ENCODE measurements around the gene ROBO1. TPM values are rescaled to one million over a fixed set of nuclear protein-coding genes. Genes with fewer than 3 reads are reported as not detected.

ROBO1 gene
- total RNA-seq, 2 donors from 2014 or later: 3.0 to 6.7 TPM

DNA sequence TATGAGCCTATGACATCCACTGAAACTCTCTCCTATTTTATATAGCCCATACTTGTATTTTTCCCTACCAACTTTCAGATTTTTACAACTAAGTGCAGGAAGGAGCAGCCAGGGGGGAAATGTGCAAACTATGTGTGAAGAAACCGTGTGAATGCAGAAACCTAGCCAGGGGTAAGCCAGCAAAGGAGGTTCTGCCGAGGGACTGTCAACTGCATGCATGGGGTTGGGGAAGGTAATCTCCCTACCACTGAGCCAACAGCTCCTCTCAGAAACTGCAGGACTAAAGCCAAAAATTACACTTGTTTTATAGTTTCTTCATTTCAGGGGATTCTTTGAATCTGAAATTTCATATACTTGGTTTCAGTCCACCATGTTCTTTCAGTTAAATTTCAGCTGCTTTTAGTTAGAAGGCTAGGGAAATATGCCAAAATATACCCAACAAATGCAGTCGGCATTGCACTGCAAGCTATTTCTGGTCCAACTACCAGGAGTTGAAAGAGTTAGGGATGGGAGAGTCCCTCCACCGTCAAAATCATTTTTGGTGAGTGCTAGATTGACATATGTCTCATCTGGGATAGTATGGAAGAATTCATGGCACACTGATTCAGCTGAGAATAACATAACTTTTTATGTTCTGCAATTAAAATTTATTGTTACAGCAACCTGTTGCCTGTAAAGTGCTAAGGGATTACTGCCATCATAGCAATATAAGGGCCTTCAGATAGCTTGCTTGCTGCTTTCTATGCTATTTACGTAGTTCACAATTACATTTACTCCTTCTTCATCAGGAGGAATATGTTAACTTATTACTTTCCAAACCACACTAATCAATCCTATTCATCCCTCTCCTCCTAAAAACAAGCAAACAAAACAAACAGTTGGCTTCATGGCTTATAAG, 904.2 kb downstream of the ROBO1 start:
- no peak overlapping the region for H3K27ac Mint-ChIP-seq
- no peaks in the 10 kb centered on the region for H3K4me1 Mint-ChIP-seq (ENCODE audit: low read depth)
- ATAC-seq (replicated peaks in 1 of 2) (no peak), DNase-seq (no peak)
- H3K9me3 Mint-ChIP-seq: peaks cover 13% of the 10 kb centered on the region in 2 donors
- no peak overlapping the region for H3K4me3 Mint-ChIP-seq
- H3K27me3 Mint-ChIP-seq (ENCODE audit: low read depth): no peaks in the 10 kb centered on the region
- peaks cover 0 to 2% of the 10 kb centered on the region in 2 donors for H3K36me3 Mint-ChIP-seq (ENCODE audit: insufficient read depth in 2 of 2)

DNA sequence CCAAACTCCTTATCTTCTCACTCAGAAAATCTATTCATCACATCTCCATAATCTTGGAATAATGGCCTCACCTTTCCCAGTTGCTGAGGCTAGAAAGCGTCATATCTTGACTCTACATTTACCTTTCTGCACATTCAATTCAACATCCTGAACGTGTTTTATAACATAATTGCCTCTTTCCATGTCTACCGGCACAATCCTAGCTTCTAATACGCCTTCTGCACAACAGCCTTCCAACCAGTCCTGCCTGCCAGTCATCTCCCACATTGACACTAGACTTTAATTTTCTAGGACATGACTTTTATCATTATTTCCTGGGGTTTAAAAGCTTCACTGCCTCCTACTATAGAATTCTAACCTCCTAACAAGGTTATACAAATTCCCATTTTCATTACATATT, 906.6 kb downstream of the ROBO1 start:
- H3K27ac Mint-ChIP-seq: no peak overlapping the region
- H3K36me3 Mint-ChIP-seq (ENCODE audit: insufficient read depth in 2 of 2): peaks cover 0 to 2% of the 10 kb centered on the region in 2 donors
- H3K9me3 Mint-ChIP-seq: peaks cover 13% of the 10 kb centered on the region in 2 donors
- H3K27me3 Mint-ChIP-seq (ENCODE audit: low read depth): no peaks in the 10 kb centered on the region
- H3K4me3 Mint-ChIP-seq: no peak overlapping the region
- DNase-seq (no peak), ATAC-seq (replicated peaks in 1 of 2) (no peak)
- H3K4me1 Mint-ChIP-seq (ENCODE audit: low read depth): no peaks in the 10 kb centered on the region

- Mint-ChIP-seq H3K36me3 (ENCODE audit: insufficient read depth in 2 of 2) (peaks cover 0 to 2% of the 10 kb centered on the region in 2 donors), H3K9me3 (peaks cover 13% of the 10 kb centered on the region in 2 donors), H3K4me3 (no peak overlapping the region), H3K4me1 (ENCODE audit: low read depth) (no peaks in the 10 kb centered on the region), H3K27me3 (ENCODE audit: low read depth) (no peaks in the 10 kb centered on the region), H3K27ac (no peak overlapping the region)
- ATAC-seq (replicated peaks in 1 of 2) (no peak), DNase-seq (no peak)
Observed at GRCh38 chr3:78860567-78860966, 907.2 kb downstream of the ROBO1 start.

DNA sequence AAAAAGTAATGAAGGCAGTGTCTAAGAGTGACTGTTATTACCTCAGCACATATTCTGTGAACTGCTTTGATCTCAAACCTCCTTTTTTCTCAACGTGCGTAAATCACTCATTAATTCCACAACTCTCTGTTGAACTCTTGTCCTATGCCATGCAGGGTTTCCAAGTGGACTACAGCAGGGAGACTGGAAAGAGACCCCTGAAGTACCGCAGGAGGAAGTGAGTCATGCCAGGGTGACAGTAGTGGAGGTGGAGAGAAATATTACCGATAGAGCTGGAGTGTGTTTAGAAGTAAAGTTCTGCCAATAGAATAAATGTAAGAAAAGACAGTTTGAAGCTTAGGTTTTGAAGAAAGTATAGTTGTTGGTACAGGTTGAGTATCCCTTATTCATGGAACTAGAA, 908.9 kb downstream of the ROBO1 start:
- ATAC-seq (replicated peaks in 1 of 2) (no peak), DNase-seq (no peak)
- H3K4me1 Mint-ChIP-seq (ENCODE audit: low read depth): no peaks in the 10 kb centered on the region
- H3K27me3 Mint-ChIP-seq (ENCODE audit: low read depth): no peaks in the 10 kb centered on the region
- peaks cover 0 to 2% of the 10 kb centered on the region in 2 donors for H3K36me3 Mint-ChIP-seq (ENCODE audit: insufficient read depth in 2 of 2)
- H3K27ac Mint-ChIP-seq: no peak overlapping the region
- H3K4me3 Mint-ChIP-seq: no peak overlapping the region
- H3K9me3 Mint-ChIP-seq: peaks cover 13% of the 10 kb centered on the region in 2 donors

DNA sequence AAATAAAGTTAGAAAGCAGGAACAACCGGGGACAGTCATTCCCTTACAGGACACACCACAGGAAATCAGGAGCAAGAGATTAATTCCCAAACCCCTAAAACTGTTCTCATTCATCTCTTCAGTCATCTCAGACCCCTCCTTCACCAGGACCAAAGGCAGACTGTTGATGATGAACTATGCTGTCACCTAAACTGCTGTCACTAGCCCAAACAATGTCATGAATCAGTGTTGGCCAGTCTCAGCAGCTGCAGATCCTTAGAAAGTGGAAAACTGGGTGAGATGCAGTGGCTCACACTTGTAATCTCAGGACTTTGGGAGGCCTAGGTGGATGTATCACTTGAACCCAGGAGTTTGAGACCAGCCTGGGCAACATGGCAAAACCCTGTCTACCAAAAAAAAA, 909.6 kb downstream of the ROBO1 start:
- no peaks in the 10 kb centered on the region for H3K27me3 Mint-ChIP-seq (ENCODE audit: low read depth)
- no peak overlapping the region for H3K4me3 Mint-ChIP-seq
- ATAC-seq (replicated peaks in 1 of 2) (no peak), DNase-seq (no peak)
- H3K4me1 Mint-ChIP-seq (ENCODE audit: low read depth): no peaks in the 10 kb centered on the region
- H3K36me3 Mint-ChIP-seq (ENCODE audit: insufficient read depth in 2 of 2): peaks cover 0 to 2% of the 10 kb centered on the region in 2 donors
- no peak overlapping the region for H3K27ac Mint-ChIP-seq
- H3K9me3 Mint-ChIP-seq: peaks cover 13% of the 10 kb centered on the region in 2 donors

DNA sequence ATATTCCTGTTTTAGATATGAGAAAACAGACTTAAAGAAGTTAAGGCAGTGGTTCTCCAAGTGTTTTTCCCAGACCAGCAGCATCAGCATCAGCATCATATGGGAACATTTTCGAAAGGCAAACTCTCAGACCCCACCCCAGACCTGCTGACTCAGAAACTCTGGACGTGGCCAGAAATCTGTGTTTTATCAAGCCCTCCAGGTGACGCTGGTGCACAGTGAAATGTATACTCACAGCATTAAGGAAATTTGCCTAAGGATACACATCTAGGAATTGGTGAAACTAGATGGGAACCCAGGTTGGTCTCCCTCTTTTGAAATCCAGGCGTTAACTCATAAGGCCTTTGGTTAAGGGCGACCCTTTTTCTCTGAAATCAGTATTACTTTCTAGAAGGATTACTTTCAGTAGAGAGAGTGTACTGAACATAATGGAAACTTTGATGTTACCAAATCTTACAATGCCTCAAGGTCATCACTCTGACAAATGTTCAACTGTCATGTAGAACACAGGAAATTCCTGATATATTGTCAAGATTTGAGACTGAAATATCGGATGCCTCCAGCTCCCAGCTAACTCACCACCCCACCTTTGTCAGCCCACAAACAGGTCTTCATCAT, 910.2 kb downstream of the ROBO1 start:
- Mint-ChIP-seq H3K36me3 (ENCODE audit: insufficient read depth in 2 of 2) (peaks cover 2 to 3% of the 10 kb centered on the region in 2 donors), H3K4me1 (ENCODE audit: low read depth) (no peaks in the 10 kb centered on the region), H3K27me3 (ENCODE audit: low read depth) (no peaks in the 10 kb centered on the region), H3K4me3 (no peak overlapping the region), H3K27ac (no peak overlapping the region), H3K9me3 (peaks cover 15% of the 10 kb centered on the region in 2 donors)
- DNase-seq (no peak), ATAC-seq (replicated peaks in 1 of 2) (no peak)

DNA sequence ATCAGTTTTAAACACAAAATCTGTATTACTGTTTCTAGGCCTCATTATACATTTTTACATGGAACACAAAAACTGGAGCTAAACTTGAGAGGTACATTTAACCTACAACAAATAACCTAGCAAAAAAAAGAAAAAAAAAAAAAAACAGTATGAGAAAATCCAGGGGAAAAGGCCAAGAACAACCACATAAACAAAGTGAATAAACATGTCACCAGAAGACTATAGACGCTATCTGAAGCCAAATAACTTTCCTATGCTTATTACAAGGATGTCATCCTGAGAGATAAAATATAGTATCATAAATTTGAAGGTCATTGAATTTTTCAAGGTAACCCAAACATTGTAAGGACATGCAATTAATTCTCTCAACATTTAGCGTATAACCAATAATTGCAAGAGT, 911.6 kb downstream of the ROBO1 start:
- Mint-ChIP-seq H3K27me3 (ENCODE audit: low read depth) (no peaks in the 10 kb centered on the region), H3K9me3 (peaks cover 13 to 14% of the 10 kb centered on the region in 2 donors), H3K4me3 (no peak overlapping the region), H3K4me1 (ENCODE audit: low read depth) (no peaks in the 10 kb centered on the region), H3K36me3 (ENCODE audit: insufficient read depth in 2 of 2) (peaks cover 2 to 3% of the 10 kb centered on the region in 2 donors), H3K27ac (no peak overlapping the region)
- ATAC-seq (replicated peaks in 1 of 2) (no peak), DNase-seq (no peak)

DNA sequence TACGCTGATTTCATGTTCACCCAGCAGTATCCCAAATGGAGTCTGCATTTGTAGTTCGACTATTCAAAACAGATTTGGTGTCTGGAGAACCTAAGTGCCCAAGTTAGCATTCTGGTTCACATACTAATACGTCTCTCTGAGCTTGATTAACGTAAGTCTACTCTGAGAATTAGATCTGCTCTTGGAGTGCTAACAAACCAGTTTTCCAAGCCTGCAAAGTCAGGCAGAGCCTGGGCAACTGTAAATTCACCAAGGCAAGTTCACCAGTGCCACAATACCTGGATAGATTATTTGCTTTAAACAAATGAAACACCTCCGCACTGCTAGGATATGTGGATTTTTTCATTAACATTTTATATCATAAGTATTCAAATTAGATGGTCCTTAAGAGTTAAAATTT, 912.6 kb downstream of the ROBO1 start:
- H3K36me3 Mint-ChIP-seq (ENCODE audit: insufficient read depth in 2 of 2): peaks cover 0 to 3% of the 10 kb centered on the region in 2 donors
- no peak overlapping the region for H3K27ac Mint-ChIP-seq
- DNase-seq: no peak
- peaks cover 9 to 10% of the 10 kb centered on the region in 2 donors for H3K9me3 Mint-ChIP-seq
- no peak for ATAC-seq (replicated peaks in 1 of 2)
- H3K4me1 Mint-ChIP-seq (ENCODE audit: low read depth): no peaks in the 10 kb centered on the region
- H3K27me3 Mint-ChIP-seq (ENCODE audit: low read depth): no peaks in the 10 kb centered on the region
- H3K4me3 Mint-ChIP-seq: no peak overlapping the region

- H3K4me1 Mint-ChIP-seq (ENCODE audit: low read depth): no peaks in the 10 kb centered on the region
- H3K9me3 Mint-ChIP-seq: peaks cover 9% of the 10 kb centered on the region in 2 donors
- ATAC-seq (replicated peaks in 1 of 2) (no peak), DNase-seq (no peak)
- no peak overlapping the region for H3K27ac Mint-ChIP-seq
- H3K36me3 Mint-ChIP-seq (ENCODE audit: insufficient read depth in 2 of 2): peaks cover 0 to 3% of the 10 kb centered on the region in 2 donors
- H3K4me3 Mint-ChIP-seq: no peak overlapping the region
- H3K27me3 Mint-ChIP-seq (ENCODE audit: low read depth): no peaks in the 10 kb centered on the region
Observed at GRCh38 chr3:78848392-78849288, 919.2 kb downstream of the ROBO1 start.

DNA sequence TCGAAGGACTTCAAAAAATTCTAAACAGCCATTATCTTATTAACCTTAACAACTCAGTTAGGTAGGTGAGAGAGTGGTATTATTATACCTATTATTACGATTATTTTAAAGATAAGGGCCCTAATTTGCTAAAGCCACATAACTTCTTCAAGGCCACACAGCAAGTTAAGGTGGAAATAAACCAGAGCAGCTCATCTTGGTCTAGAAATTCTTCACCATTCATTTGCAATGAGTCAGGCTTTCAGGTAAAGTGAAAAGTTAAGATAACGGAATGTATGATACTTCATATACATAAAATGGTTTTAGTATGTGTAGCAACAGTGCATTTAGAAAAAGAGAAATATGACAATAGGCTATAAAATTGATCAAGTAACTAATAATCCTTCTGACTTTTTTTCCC, 920.2 kb downstream of the ROBO1 start:
- no peak overlapping the region for H3K27ac Mint-ChIP-seq
- no peaks in the 10 kb centered on the region for H3K36me3 Mint-ChIP-seq (ENCODE audit: insufficient read depth in 2 of 2)
- H3K9me3 Mint-ChIP-seq: peaks cover 5 to 7% of the 10 kb centered on the region in 2 donors
- no peaks in the 10 kb centered on the region for H3K27me3 Mint-ChIP-seq (ENCODE audit: low read depth)
- DNase-seq: no peak
- no peak for ATAC-seq (replicated peaks in 1 of 2)
- H3K4me1 Mint-ChIP-seq (ENCODE audit: low read depth): no peaks in the 10 kb centered on the region
- no peak overlapping the region for H3K4me3 Mint-ChIP-seq

DNA sequence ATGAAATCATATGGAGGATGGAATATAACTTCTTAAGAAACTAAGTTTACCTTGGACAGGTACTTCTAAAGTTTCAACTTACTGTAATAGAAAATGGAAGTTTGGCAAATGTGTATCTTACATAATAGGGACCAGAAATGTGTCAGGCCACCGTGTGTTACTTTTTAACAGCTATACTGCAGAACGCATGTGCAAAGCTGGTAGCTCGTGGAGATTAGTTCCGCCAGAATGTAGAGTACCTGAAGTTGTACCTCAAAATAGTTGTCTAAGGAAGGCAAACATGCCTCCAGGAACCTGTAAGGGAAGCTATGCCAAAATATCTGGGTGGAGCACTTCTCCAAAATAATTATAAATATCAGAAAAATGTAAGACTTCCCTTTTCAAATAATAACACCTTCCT, 920.6 kb downstream of the ROBO1 start:
- no peaks in the 10 kb centered on the region for H3K27me3 Mint-ChIP-seq (ENCODE audit: low read depth)
- no peak for ATAC-seq (replicated peaks in 1 of 2)
- DNase-seq: no peak
- H3K4me1 Mint-ChIP-seq (ENCODE audit: low read depth): no peaks in the 10 kb centered on the region
- peaks cover 4 to 5% of the 10 kb centered on the region in 2 donors for H3K9me3 Mint-ChIP-seq
- H3K4me3 Mint-ChIP-seq: no peak overlapping the region
- H3K27ac Mint-ChIP-seq: no peak overlapping the region
- no peaks in the 10 kb centered on the region for H3K36me3 Mint-ChIP-seq (ENCODE audit: insufficient read depth in 2 of 2)

- no peaks in the 10 kb centered on the region for H3K27me3 Mint-ChIP-seq (ENCODE audit: low read depth)
- no peak overlapping the region for H3K4me3 Mint-ChIP-seq
- H3K36me3 Mint-ChIP-seq (ENCODE audit: insufficient read depth in 2 of 2): no peaks in the 10 kb centered on the region
- H3K27ac Mint-ChIP-seq: no peak overlapping the region
- DNase-seq (no peak), ATAC-seq (replicated peaks in 1 of 2) (no peak)
- H3K4me1 Mint-ChIP-seq (ENCODE audit: low read depth): no peaks in the 10 kb centered on the region
- peaks cover 5 to 7% of the 10 kb centered on the region in 2 donors for H3K9me3 Mint-ChIP-seq
Observed at GRCh38 chr3:78846718-78847117, 921.1 kb downstream of the ROBO1 start.

DNA sequence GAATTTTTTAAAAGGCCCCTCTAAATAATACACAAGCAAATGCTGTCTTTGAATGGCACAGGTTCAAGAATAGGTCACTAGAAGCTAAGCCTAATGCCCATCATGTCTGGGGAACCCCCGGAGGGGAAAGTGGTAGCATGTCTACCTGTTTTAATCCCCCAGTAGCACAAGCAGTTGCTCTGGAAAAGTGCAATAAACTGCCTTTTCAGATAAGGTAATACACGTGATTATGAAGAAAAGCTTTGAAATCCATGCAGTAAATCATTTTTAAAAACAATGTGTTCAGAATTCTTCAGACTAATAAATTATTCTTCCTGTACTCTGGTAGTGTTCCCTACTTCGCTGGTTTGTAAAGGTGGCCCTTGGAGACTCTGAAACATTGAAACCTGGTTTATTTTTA, 922.2 kb downstream of the ROBO1 start:
- H3K36me3 Mint-ChIP-seq (ENCODE audit: insufficient read depth in 2 of 2): no peaks in the 10 kb centered on the region
- H3K27me3 Mint-ChIP-seq (ENCODE audit: low read depth): no peaks in the 10 kb centered on the region
- no peak overlapping the region for H3K4me3 Mint-ChIP-seq
- H3K4me1 Mint-ChIP-seq (ENCODE audit: low read depth): no peaks in the 10 kb centered on the region
- DNase-seq: no peak
- peaks cover 5 to 7% of the 10 kb centered on the region in 2 donors for H3K9me3 Mint-ChIP-seq
- no peak for ATAC-seq (replicated peaks in 1 of 2)
- H3K27ac Mint-ChIP-seq: no peak overlapping the region

All from activated T-cell treated with anti-CD3 and anti-CD28 coated beads, Interleukin-2, amount 50 U/mL, for 72 hours (primary cell).